ENCODE data around the gene GADD45A. TPM values are rescaled to one million over a fixed set of nuclear protein-coding genes. Genes with fewer than 3 reads are reported as not detected.
A peak's percentile ranks its signal among the peaks of the same experiment; 100 is the strongest.

The GADD45A gene
- total RNA-seq, 1 donor from 2014 or later = 111 TPM

- peaks cover 28 to 33% of the 10 kb centered on the region in 2 donors for H3K36me3 ChIP-seq
- peak overlapping the region; percentile 96 to 99 for H3K27ac ChIP-seq
- DNase-seq (ENCODE audit: low spot score in 2 of 2) = peak; percentile 65 to 94
- no peak for TF ChIP-seq CTCF (IDR thresholded peaks at IDR 0.05)
- no peaks in the 10 kb centered on the region for H3K9me3 ChIP-seq
- H3K4me3 ChIP-seq = peak overlapping the region; percentile 92 to 94
- H3K4me1 ChIP-seq = peaks cover 3 to 20% of the 10 kb centered on the region in 2 donors
- intact Hi-C loops (cut with DNase I) = loop anchor here (1.0 to 10.0 kb wide), 4 partner anchors 21 to 548 kb away; partner anchors contain the start of genes SERBP1 and WLS
- H3K27me3 ChIP-seq = no peaks in the 10 kb centered on the region
Measured at GRCh38 chr1:67686267-67687197, 1.5 kb downstream of the GADD45A start.

GRCh38 chr1:67687198-67687545 is 2.2 kb downstream of the GADD45A start:
- intact Hi-C loops (cut with DNase I) = loop anchor here (2.0 to 10.0 kb wide), 3 partner anchors 74 to 548 kb away; partner anchors contain the start of genes SERBP1 and WLS
- peaks cover 28 to 33% of the 10 kb centered on the region in 2 donors for H3K36me3 ChIP-seq
- no peaks in the 10 kb centered on the region for H3K9me3 ChIP-seq
- peak overlapping the region; percentile 92 to 94 for H3K4me3 ChIP-seq
- DNase-seq (ENCODE audit: low spot score in 2 of 2) = no peak
- no peak for TF ChIP-seq CTCF (IDR thresholded peaks at IDR 0.05)
- H3K4me1 ChIP-seq = peaks cover 3 to 20% of the 10 kb centered on the region in 2 donors
- no peaks in the 10 kb centered on the region for H3K27me3 ChIP-seq
- peak overlapping the region; percentile 96 to 99 for H3K27ac ChIP-seq

GRCh38 chr1:67687649-67688048 is 2.6 kb downstream of the GADD45A start:
- Histone ChIP-seq H3K4me1 (peaks cover 3 to 20% of the 10 kb centered on the region in 2 donors), H3K4me3 (peak overlapping the region; percentile 92 to 94), H3K27me3 (no peaks in the 10 kb centered on the region), H3K27ac (peak overlapping the region; percentile 96 to 99), H3K9me3 (no peaks in the 10 kb centered on the region), H3K36me3 (peaks cover 28 to 33% of the 10 kb centered on the region in 2 donors)
- intact Hi-C loops (cut with DNase I) = loop anchor here (2.0 to 10.0 kb wide), 3 partner anchors 73 to 547 kb away; partner anchors contain the start of genes SERBP1 and WLS
- TF ChIP-seq CTCF (IDR thresholded peaks at IDR 0.05) = no peak
- no peak for DNase-seq (ENCODE audit: low spot score in 2 of 2)

- Histone ChIP-seq H3K27me3 (no peaks in the 10 kb centered on the region), H3K36me3 (peaks cover 28 to 33% of the 10 kb centered on the region in 2 donors), H3K4me3 (peak overlapping the region; percentile 92 to 94), H3K9me3 (no peaks in the 10 kb centered on the region), H3K4me1 (peaks cover 0 to 17% of the 10 kb centered on the region in 2 donors), H3K27ac (peak overlapping the region; percentile 96 to 99)
- DNase-seq (ENCODE audit: low spot score in 2 of 2) = no peak
- TF ChIP-seq CTCF (IDR thresholded peaks at IDR 0.05) = no peak
- intact Hi-C loops (cut with DNase I) = loop anchor here (5.0 to 10.0 kb wide), 2 partner anchors 256 to 546 kb away; partner anchors contain the start of genes SERBP1 and WLS
Measured at GRCh38 chr1:67688526-67689219, 3.7 kb downstream of the GADD45A start.

- intact Hi-C loops (cut with DNase I) = loop anchor here (5.0 to 10.0 kb wide), 2 partner anchors 257 to 545 kb away; partner anchors contain the start of genes SERBP1 and WLS
- no peak for TF ChIP-seq CTCF (IDR thresholded peaks at IDR 0.05)
- Histone ChIP-seq H3K36me3 (peaks cover 28 to 33% of the 10 kb centered on the region in 2 donors), H3K9me3 (no peaks in the 10 kb centered on the region), H3K27me3 (no peaks in the 10 kb centered on the region), H3K27ac (peak overlapping the region; percentile 96 to 99), H3K4me3 (peak overlapping the region; percentile 92 to 94), H3K4me1 (peaks cover 0 to 10% of the 10 kb centered on the region in 2 donors)
- no peak for DNase-seq (ENCODE audit: low spot score in 2 of 2)
Measured at GRCh38 chr1:67689267-67690017, 4.4 kb downstream of the GADD45A start.
